Fibroblast of pulmonary artery (primary cell): ENCODE data around the gene KIAA1958.

ENCODE experiments used
- DNase-seq: peaks from one replicate; pipeline ENCODE4 v3.0.0-alpha.2; 2010; ENCODE audit warnings: low read depth
- H3K4me3 ChIP-seq: replicated peaks from 2 replicates; pipeline ENCODE4 v1.5.1; 2011; ENCODE audit warnings: low read depth, mild to moderate bottlenecking, control low read depth, low read length, moderate library complexity
- CTCF ChIP-seq: IDR thresholded peaks from 2 replicates; pipeline ENCODE4 v1.5.1; 2011; ENCODE audit warnings: mild to moderate bottlenecking, control low read depth, low read length, inconsistent platforms; ENCODE audit errors: missing control alignments

The KIAA1958 gene

GRCh38 chr9:112527959-112528358 lies 41.3 kb downstream of the KIAA1958 start:
- no peak for DNase-seq
- no peak for TF ChIP-seq CTCF
- no peak overlapping the region for H3K4me3 ChIP-seq

- H3K4me3 ChIP-seq = no peak overlapping the region
- DNase-seq = no peak
- no peak for TF ChIP-seq CTCF
These were observed 42.7 kb downstream of the KIAA1958 start for GRCh38 chr9:112529316-112529715.

- no peak for TF ChIP-seq CTCF
- DNase-seq = peak; percentile 28
- no peak overlapping the region for H3K4me3 ChIP-seq
These were observed 44.2 kb downstream of the KIAA1958 start for GRCh38 chr9:112530751-112531205.

- H3K4me3 ChIP-seq = no peak overlapping the region
- TF ChIP-seq CTCF = no peak
- no peak for DNase-seq
These were observed 45.1 kb downstream of the KIAA1958 start for GRCh38 chr9:112531666-112532282.

GRCh38 chr9:112532427-112532826 lies 45.8 kb downstream of the KIAA1958 start:
- H3K4me3 ChIP-seq = no peak overlapping the region
- DNase-seq = peak; percentile 91
- no peak for TF ChIP-seq CTCF

- H3K4me3 ChIP-seq = no peak overlapping the region
- TF ChIP-seq CTCF = no peak
These were observed 47.0 kb downstream of the KIAA1958 start for GRCh38 chr9:112533660-112534059.

GRCh38 chr9:112535301-112535700 lies 48.7 kb downstream of the KIAA1958 start:
- no peak overlapping the region for H3K4me3 ChIP-seq
- DNase-seq = peak; percentile 61
- TF ChIP-seq CTCF = no peak

More at GRCh38 chr9:112533660-112534059, 47.0 kb downstream of the KIAA1958 start:
- no peak for DNase-seq
